Spinal cord (tissue), 10 donors: ENCODE measurements around the gene KRTAP5-9. TPM values are rescaled to one million over a fixed set of nuclear protein-coding genes. Genes with fewer than 3 reads are reported as not detected.
"Not testable (repeated sequence)": the region's sequence is repeated elsewhere in the genome, so short reads cannot be mapped to it uniquely, and the experiment has no call there.

Experiments
- DNase-seq, 6 donors: peaks; one replicate each; pipeline versions ENCODE4 v3.0.0 to v3.0.0-alpha.2; 2013 to 2015; ENCODE audit warnings: low spot score in 6 of 6, low read depth in 4 of 6
- H3K27ac ChIP-seq: one replicate; pipeline ENCODE4 v1.5.1; 2013; ENCODE audit warnings: low read depth, low read length, control low read depth
- H3K27me3 ChIP-seq: one replicate; pipeline ENCODE4 v1.6.1; 2013; ENCODE audit warnings: low read length; ENCODE audit not compliant: control insufficient read depth, insufficient read depth
- H3K36me3 ChIP-seq: one replicate; pipeline ENCODE4 v1.6.1; 2013; ENCODE audit warnings: low read length; ENCODE audit not compliant: control insufficient read depth, insufficient read depth
- H3K4me1 ChIP-seq: one replicate; pipeline ENCODE4 v1.6.1; 2013; ENCODE audit warnings: low read length; ENCODE audit not compliant: control insufficient read depth, insufficient read depth
- H3K4me3 ChIP-seq: one replicate; pipeline ENCODE4 v1.5.1; 2013; ENCODE audit warnings: low read depth, low read length, control low read depth
- H3K9me3 ChIP-seq: one replicate; pipeline ENCODE4 v1.6.1; 2013; ENCODE audit warnings: low read length; ENCODE audit not compliant: control insufficient read depth, insufficient read depth
- WGBS: methylation state at CpG from one replicate; pipeline ENCODE4 v1.1.5; 2013; ENCODE audit warnings: missing lambda C conversion rate; ENCODE audit not compliant: insufficient coverage; 5-methylcytosine and 5-hydroxymethylcytosine counted together
- polyA plus RNA-seq, 2 donors: library from polyadenylated mRNA; unstranded; fragments of 120-200 nt; gene quantifications; one replicate each; pipeline ENCODE4 v1.2.1, GENCODE V29; 2013; ENCODE audit not compliant: insufficient read length in 2 of 2
- total RNA-seq, 2 donors: library from RNA; depleted of rRNA in 1 of 2; stranded (reverse); fragments of 120-200 nt in 1 of 2; fragments of >200 nt in 1 of 2; gene quantifications; one replicate each; pipeline versions ENCODE4 v1.2.3 to v1.2.4, GENCODE V29; 2013 to 2014
- donor health status: healthy.

Gene KRTAP5-9
- total and polyA plus RNA-seq, 4 donors, result 0.38 to 0.71 TPM; not detected in 2

GRCh38 chr11:71505781-71506180 is 42.4 kb upstream of the KRTAP5-9 start:
- peaks cover 24% of the 10 kb centered on the region for H3K36me3 ChIP-seq
- DNase-seq, result no peak
- no peak overlapping the region for H3K4me3 ChIP-seq
- peaks cover 7% of the 10 kb centered on the region for H3K4me1 ChIP-seq
- H3K9me3 ChIP-seq, result no peaks in the 10 kb centered on the region
- 74% methylated on average over 9 of the region's 9 CpGs for WGBS
- H3K27ac ChIP-seq, result no peak overlapping the region
- no peaks in the 10 kb centered on the region for H3K27me3 ChIP-seq

- peaks cover 11% of the 10 kb centered on the region for H3K36me3 ChIP-seq
- H3K27me3 ChIP-seq, result no peaks in the 10 kb centered on the region
- peaks cover 7% of the 10 kb centered on the region for H3K4me1 ChIP-seq
- no peak for DNase-seq
- H3K9me3 ChIP-seq, result no peaks in the 10 kb centered on the region
- H3K27ac ChIP-seq, result no peak overlapping the region
- WGBS, result 75% methylated on average over 5 of the region's 5 CpGs
- no peak overlapping the region for H3K4me3 ChIP-seq
Observed at GRCh38 chr11:71507102-71507501, 41.1 kb upstream of the KRTAP5-9 start.

- DNase-seq, result no peak
- Histone ChIP-seq H3K27me3 (no peaks in the 10 kb centered on the region), H3K4me1 (no peaks in the 10 kb centered on the region), H3K4me3 (no peak overlapping the region), H3K9me3 (no peaks in the 10 kb centered on the region), H3K27ac (no peak overlapping the region), H3K36me3 (peaks cover 3% of the 10 kb centered on the region)
- WGBS, result 95% methylated on average over 47 of the region's 55 CpGs
Observed at GRCh38 chr11:71518506-71519471, 29.4 kb upstream of the KRTAP5-9 start.

GRCh38 chr11:71519546-71519945 is 28.7 kb upstream of the KRTAP5-9 start:
- 80% methylated on average over 9 of the region's 10 CpGs for WGBS
- H3K27ac ChIP-seq, result no peak overlapping the region
- no peaks in the 10 kb centered on the region for H3K4me1 ChIP-seq
- H3K4me3 ChIP-seq, result no peak overlapping the region
- peaks cover 3% of the 10 kb centered on the region for H3K36me3 ChIP-seq
- no peaks in the 10 kb centered on the region for H3K9me3 ChIP-seq
- DNase-seq, result no peak
- no peaks in the 10 kb centered on the region for H3K27me3 ChIP-seq

GRCh38 chr11:71525188-71525937 is 22.9 kb upstream of the KRTAP5-9 start:
- no peak for DNase-seq
- H3K36me3 ChIP-seq, result no peaks in the 10 kb centered on the region
- no peak overlapping the region for H3K27ac ChIP-seq
- H3K4me3 ChIP-seq, result no peak overlapping the region
- WGBS, result 0% methylated on average over 1 of the region's 3 CpGs
- no peaks in the 10 kb centered on the region for H3K9me3 ChIP-seq
- no peaks in the 10 kb centered on the region for H3K27me3 ChIP-seq
- H3K4me1 ChIP-seq, result no peaks in the 10 kb centered on the region

GRCh38 chr11:71525938-71526495 is 22.2 kb upstream of the KRTAP5-9 start:
- DNase-seq, result no peak
- H3K9me3 ChIP-seq, result no peaks in the 10 kb centered on the region
- no peaks in the 10 kb centered on the region for H3K4me1 ChIP-seq
- no peak overlapping the region for H3K27ac ChIP-seq
- no peaks in the 10 kb centered on the region for H3K27me3 ChIP-seq
- no peaks in the 10 kb centered on the region for H3K36me3 ChIP-seq
- no peak overlapping the region for H3K4me3 ChIP-seq
- 93% methylated on average over 2 of the region's 2 CpGs for WGBS

- not testable (repeated sequence) for DNase-seq, H3K4me3 ChIP-seq, H3K27ac ChIP-seq, H3K9me3 ChIP-seq, H3K4me1 ChIP-seq, H3K27me3 ChIP-seq, H3K36me3 ChIP-seq
- 78% methylated on average over 3 of the region's 10 CpGs for WGBS
Observed at GRCh38 chr11:71526796-71527575, 21.2 kb upstream of the KRTAP5-9 start, which contains the start of gene KRTAP5-7. TSS of gene KRTAP5-7 (plus strand) at chr11:71527267. CDS start at chr11:71527301, 34 bp downstream.

GRCh38 chr11:71527576-71528210 is 20.5 kb upstream of the KRTAP5-9 start:
- no peak overlapping the region for H3K27ac ChIP-seq
- H3K4me3 ChIP-seq, result no peak overlapping the region
- no peaks in the 10 kb centered on the region for H3K27me3 ChIP-seq
- WGBS, result 81% methylated on average over 6 of the region's 6 CpGs
- H3K36me3 ChIP-seq, result no peaks in the 10 kb centered on the region
- no peak for DNase-seq
- no peaks in the 10 kb centered on the region for H3K9me3 ChIP-seq
- no peaks in the 10 kb centered on the region for H3K4me1 ChIP-seq

- Histone ChIP-seq H3K27me3 (no peaks in the 10 kb centered on the region), H3K27ac (no peak overlapping the region), H3K4me3 (no peak overlapping the region), H3K9me3 (no peaks in the 10 kb centered on the region), H3K36me3 (no peaks in the 10 kb centered on the region), H3K4me1 (no peaks in the 10 kb centered on the region)
- WGBS, result 86% methylated on average over 6 of the region's 11 CpGs
- no peak for DNase-seq
Observed at GRCh38 chr11:71530602-71531001, 17.6 kb upstream of the KRTAP5-9 start.
